ENCODE data around the gene CACNA1G.

GRCh38 chr17:50579399-50579798, 18.9 kb downstream of the CACNA1G start:
- TF ChIP-seq CTCF (IDR thresholded peaks at IDR 0.05) (no peak), POLR2A (IDR thresholded peaks at IDR 0.05) (no peak), POLR2AphosphoS5 (IDR thresholded peaks at IDR 0.05) (no peak)

Measured in breast epithelium (tissue), 3 donors.